ENCODE data around the gene MARCHF7.
"Not testable (repeated sequence)": the region's sequence is repeated elsewhere in the genome, so short reads cannot be mapped to it uniquely, and the experiment has no call there.

Gene MARCHF7

GRCh38 chr2:159712143-159712928 lies at the start of gene MARCHF7:
MARCHF7 (plus strand) TSS chr2:159712506; CDS start chr2:159729023, 16,517 bp downstream.
- peak; percentile 99 for DNase-seq

DNA sequence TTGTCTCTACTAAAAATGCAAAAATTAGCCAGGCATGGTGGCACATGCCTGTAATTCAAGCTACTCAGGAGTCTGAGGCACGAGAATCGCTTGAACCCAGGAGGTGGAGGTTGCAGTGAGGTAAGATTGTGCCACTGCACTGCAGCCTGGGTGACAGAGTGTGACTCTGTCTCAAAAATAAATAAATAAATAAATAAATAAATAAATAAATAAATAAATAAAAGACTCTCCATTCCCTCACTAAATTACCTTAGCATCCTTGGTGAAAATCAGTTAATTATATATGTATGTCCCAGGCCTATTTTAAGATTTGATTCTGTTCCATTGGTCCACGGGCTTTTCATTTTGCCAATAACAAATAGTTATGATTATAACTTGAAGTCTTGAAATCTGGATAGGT lies 44.9 kb upstream of the MARCHF7 start:
- not testable (repeated sequence) for DNase-seq

DNA sequence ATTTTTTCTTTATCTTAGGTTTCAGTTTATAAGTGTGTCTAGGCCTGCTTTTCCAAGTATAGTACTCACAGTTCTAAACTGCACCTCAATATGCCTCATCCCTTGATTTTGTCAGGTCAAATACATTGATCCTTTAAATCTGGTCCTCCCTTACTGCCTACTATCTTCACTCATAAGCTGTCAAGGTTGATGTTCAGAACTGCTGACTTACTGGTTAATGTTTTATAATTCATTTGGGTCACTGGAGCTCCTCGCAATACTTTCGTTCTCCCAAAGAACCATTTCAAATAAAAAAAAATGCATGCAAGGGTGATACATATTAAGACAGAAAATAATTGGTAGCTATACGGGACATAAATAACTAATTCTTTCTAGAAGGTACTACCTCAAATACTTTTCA lies 41.3 kb upstream of the MARCHF7 start:
- no peak for DNase-seq

- no peak for DNase-seq
Observed at GRCh38 chr2:159677654-159678053, 34.7 kb upstream of the MARCHF7 start.

- DNase-seq: no peak
Observed at GRCh38 chr2:159680692-159681091, 31.6 kb upstream of the MARCHF7 start.

GRCh38 chr2:159683817-159684216 lies 28.5 kb upstream of the MARCHF7 start:
- DNase-seq: no peak

DNA sequence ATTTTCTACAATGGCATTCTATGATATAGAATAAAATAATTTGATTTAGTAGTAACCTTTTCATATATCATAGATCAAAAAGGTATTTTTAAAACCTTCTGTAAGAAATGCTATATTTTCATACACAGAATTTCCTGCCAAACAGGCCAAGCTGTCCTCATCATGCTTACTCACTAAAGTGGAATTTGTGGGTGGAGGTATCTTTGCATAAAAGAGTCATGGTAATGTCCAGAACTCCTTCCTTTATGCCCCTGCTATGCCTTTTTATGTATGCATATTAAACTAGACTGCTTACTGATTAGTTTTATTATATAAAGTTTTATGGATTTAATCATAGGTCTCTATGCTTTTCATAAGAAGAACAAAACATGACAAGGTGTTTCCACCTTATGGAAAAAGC lies 27.5 kb upstream of the MARCHF7 start:
- no peak for DNase-seq

DNA sequence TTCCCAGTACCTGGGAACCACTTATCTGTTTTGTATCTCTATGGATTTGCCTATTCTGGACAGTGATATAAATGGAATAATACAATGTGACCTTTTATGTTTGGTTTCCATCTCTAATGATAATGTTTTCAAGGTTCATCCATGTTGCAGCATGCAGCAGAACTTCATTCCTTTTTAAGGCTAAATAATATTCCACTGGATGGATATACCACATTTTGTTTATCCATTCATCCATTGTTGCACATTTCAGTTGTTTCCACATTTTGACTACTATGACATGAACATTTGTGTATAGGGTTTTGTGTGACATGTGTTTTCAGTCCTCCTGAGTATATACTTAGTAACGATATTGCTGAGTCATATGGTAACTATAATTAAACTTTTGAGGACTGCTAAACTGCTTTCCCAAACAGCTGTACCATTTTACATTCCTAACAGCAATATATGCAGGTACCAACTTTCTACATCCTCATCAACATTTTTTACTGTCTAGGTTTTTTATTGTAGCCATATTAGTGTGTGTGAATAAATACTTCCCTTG lies 17.7 kb upstream of the MARCHF7 start:
- no peak for DNase-seq

GRCh38 chr2:159695795-159696448 lies 16.4 kb upstream of the MARCHF7 start:
- no peak for DNase-seq

DNA sequence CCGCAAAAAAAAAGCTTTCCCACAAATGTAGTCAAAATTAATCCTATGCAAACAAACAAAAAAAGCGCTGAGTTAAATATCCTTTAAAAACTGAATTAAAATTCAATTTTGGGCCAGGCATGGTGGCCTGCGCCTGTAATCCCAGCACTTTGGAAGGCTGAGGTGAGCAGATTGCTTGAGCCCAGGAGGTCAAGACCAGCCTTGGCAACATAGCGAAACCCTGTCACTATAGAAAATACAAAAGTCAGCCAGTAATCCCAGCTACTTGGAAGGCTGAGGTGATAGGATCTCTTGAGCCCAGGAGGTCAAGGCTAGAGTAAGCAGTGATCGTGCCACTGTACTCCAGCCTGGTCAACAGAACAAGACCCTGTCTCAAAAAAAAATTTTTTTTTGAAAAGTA lies 8.8 kb upstream of the MARCHF7 start:
- DNase-seq: no peak

- no peak for DNase-seq
Observed at GRCh38 chr2:159706385-159706980, 5.8 kb upstream of the MARCHF7 start.

GRCh38 chr2:159708066-159708760 lies 4.1 kb upstream of the MARCHF7 start:
- DNase-seq: no peak

- no peak for DNase-seq
Observed at GRCh38 chr2:159710601-159711180, 1.6 kb upstream of the MARCHF7 start.

DNA sequence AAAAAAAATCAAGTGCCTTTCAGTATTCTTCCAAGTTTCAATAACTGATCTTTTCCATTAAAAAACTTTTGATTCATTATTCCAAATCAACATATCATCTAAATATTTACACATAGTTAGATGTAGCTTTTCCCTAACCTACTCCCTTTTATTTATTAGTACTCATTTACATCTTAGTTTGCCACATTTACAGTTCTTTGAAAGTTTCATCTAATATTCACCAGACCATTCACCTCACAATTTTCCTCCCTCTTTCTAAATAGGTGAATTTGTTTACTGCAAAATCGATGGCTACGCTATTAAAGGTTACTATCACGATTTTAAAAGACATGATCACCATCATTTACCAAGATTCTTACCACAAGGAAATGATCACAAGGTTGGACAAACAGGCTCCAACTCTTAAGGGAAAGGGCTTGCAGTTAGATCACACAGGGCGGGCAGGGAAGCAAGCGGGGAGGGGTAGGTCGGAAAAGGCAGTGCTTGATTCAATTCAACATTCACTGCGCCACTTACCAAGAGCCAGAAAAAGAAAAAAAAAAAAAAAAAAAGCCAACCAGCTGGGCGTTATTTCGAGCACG lies 654 bp upstream of the MARCHF7 start:
- DNase-seq: no peak

GRCh38 chr2:159712929-159713420 lies 669 bp downstream of the MARCHF7 start:
- DNase-seq: no peak

DNA sequence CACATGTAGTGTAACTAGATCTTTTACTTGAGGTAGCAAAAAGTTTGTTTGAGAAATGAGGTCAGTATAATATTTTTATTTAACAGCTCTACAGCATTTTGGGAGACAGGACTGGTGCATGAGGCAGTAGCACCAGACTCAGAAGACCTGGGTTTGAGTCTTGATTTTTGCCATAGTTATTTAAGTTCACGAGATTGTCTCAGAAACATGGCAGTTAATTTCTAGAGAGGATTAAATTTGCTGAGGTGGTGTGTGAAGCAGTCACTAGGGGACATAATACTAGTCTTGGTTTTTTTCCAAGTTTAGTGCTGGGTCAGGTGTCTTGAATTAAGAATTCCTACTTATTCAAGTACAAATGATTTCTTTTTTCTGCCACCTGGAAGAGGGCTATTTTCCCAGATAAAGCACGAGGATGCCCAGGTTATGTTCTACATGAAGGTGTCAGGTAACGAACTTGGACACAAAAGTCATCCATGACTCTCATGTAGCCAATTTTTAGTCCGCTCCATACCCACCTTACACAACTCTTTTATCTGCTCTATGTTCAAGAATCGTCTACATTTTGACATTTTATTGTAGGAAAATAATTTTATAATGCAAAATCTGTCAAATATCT lies 1.4 kb downstream of the MARCHF7 start:
- DNase-seq: no peak

- no peak for DNase-seq
Observed at GRCh38 chr2:159714247-159714930, 2.1 kb downstream of the MARCHF7 start.

GRCh38 chr2:159715451-159715850 lies 3.1 kb downstream of the MARCHF7 start:
- no peak for DNase-seq

DNA sequence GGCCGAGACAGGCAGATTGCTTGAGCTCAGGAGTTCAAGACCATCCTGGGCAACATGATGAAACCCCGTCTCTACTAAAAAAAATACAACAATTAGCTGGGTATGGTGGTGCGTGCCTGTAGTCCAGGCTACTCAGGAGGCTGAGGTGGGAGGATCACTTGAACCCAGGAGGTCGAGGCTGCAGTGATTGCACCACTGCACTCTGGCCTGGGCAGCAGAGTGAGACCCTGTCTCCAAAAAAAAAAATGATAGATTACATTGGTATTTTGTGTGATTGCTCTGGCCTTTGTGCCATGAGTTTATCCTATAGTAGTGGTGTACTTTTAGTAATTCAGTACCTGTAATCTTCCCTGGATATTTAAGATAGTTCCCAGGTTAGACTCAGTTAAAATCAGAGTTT lies 4.1 kb downstream of the MARCHF7 start:
- DNase-seq: not testable (repeated sequence)

GRCh38 chr2:159716857-159717256 lies 4.6 kb downstream of the MARCHF7 start:
- DNase-seq: no peak

GRCh38 chr2:159720676-159721075 lies 8.4 kb downstream of the MARCHF7 start:
- DNase-seq: no peak
